Measurements from ENCODE around the gene SMAD9.
A peak's percentile ranks its signal among the peaks of the same experiment; 100 is the strongest.

SMAD9 gene

DNA sequence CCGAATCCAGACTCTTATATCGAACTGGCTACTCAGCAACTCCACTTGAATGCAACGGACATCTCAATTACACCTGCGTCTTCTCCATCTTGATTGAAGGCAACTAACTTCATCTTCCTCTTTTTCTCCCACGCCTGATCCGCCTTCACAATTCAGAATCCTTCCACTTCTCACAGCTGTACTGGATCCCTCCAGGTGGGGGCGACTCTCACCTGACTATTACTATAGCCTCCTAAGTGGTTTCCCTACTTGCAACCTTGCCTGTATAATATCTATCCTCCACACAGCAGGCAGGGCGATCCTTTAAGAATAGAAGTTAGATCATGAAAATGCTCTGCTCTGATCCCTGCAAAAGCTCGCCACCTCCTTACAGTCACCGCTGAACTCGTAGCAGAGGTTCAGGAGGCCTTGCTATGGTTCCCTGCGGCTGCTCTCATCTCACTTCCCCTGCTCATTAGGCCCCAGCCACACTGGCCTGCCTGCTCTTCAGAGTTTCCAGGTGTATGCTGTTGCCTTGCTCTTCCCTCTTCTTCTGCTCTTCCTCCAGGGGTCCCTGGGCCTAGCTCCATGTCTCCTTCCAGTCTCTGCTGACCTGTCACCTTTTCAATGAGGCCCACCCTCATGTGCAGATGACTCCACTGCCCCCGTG, 69.1 kb downstream of the SMAD9 start:
- no peak overlapping the region for H3K27ac ChIP-seq
- no peak for TF ChIP-seq ZFX (IDR thresholded peaks at IDR 0.05)
- TF ChIP-seq, protein P1, sequence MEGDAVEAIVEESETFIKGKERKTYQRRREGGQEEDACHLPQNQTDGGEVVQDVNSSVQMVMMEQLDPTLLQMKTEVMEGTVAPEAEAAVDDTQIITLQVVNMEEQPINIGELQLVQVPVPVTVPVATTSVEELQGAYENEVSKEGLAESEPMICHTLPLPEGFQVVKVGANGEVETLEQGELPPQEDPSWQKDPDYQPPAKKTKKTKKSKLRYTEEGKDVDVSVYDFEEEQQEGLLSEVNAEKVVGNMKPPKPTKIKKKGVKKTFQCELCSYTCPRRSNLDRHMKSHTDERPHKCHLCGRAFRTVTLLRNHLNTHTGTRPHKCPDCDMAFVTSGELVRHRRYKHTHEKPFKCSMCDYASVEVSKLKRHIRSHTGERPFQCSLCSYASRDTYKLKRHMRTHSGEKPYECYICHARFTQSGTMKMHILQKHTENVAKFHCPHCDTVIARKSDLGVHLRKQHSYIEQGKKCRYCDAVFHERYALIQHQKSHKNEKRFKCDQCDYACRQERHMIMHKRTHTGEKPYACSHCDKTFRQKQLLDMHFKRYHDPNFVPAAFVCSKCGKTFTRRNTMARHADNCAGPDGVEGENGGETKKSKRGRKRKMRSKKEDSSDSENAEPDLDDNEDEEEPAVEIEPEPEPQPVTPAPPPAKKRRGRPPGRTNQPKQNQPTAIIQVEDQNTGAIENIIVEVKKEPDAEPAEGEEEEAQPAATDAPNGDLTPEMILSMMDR (conservative IDR thresholded peaks at IDR 0.05) = peak; percentile 57

DNA sequence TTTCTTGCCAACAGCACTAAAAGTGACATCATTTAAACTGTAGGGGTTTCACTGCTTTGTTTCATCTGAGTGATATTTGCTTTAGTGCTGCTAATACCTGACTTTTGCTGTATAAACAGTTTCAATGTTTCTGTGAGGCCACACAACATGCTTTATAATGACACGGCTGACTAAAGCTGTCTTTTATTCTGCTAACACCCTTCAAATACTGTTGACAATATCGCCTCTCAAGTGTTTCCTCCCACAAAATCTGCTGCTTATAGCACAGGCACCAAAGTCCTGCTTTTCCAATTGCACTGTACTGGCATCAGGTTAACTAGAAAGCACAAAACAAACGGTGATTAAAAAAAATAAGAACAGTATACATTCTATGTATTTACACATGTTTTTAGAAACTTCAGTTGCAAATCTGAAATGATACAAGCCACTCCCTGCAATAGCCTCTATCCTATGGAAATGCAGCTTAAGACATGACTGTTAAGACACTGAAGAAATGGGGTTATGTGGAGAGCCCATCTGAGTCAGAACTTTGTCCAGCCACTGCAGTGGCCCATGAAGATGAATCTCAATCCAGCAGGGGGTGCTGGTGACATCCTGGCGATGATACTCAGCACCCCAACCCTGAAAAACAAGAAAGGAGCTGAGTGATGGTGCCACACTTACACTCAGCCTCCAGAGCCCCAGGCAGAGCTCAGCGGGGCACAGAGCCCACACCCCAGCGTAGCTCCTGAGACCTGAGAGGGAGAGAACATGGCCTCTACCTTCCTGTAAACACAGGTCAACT, 71.6 kb downstream of the SMAD9 start:
- no peak overlapping the region for H3K27ac ChIP-seq

DNA sequence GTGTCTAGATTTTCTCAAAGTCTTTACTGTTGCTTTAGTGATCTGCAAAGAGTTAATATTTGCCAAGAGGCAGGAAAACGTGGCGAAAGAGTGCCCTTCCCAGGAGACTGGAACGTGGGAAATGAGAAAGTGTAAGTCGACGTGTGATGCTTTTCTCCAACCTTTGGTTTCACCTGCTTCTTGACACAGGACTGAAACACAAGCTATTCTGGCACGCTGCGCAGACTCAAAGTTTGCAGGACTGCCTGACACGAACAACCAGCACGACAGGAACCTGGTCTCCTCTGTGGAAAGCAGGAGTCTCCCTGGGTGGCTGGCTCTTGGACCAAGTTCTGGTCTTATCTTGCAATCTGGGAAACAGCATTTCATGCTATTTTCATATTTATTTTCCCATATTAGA, 72.4 kb downstream of the SMAD9 start:
- H3K27ac ChIP-seq = no peak overlapping the region
- TF ChIP-seq ZFX (IDR thresholded peaks at IDR 0.05) = no peak
- TF ChIP-seq, protein P1 (conservative IDR thresholded peaks at IDR 0.05) = no peak

More for the DNA sequence above, 71.6 kb downstream of the SMAD9 start:
- TF ChIP-seq ZFX (IDR thresholded peaks at IDR 0.05) = no peak
- TF ChIP-seq, protein P1 (conservative IDR thresholded peaks at IDR 0.05) = peak; percentile 43

DNA sequence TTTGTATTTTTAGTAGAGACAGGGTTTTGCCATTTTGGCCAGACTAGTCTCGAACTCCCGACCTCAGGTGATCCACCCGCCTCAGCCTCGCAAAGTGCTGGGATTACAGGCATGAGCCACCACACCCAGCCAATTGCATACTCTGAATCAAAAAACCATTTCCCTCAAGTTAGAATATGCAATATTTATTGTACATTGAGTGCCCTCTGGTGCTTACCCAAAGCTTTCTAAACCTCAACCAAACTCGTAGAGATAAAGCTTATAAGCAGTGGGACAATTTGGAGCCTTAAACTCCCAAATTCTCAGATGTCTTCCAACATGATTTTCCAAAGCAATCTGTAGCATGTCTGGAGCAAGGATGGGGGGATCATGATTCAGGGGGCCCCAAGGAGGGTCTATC, 78.6 kb downstream of the SMAD9 start:
- no peak for TF ChIP-seq ZFX (IDR thresholded peaks at IDR 0.05)
- TF ChIP-seq, protein P1 (conservative IDR thresholded peaks at IDR 0.05) = no peak
- no peak overlapping the region for H3K27ac ChIP-seq

DNA sequence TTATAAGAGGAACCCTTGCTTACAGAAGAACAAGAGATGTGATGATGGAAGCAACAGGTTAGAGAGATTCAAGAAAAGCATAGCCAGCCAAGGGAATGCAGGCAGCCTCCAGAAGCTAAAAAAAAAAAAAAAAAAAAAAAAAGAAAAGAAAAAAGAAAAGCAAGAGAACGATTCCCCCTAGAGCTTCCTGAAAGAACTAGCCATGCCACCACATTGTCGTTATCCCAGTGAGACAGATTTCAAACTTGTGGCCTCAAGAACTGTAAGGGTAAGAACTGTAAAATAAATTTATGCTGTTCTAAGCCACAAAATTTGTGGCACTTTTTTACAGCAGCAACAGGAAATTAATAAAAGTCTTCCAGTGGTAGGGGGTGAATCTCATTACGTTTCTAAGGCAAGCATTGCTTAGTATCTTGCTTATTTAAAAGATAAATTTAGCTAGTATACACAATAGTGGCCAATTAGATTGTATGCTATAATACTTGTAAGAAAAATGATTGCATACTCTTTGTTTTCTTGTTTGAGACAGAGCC, 79.3 kb downstream of the SMAD9 start:
- no peak overlapping the region for H3K27ac ChIP-seq
- TF ChIP-seq, protein P1 (conservative IDR thresholded peaks at IDR 0.05) = no peak
- no peak for TF ChIP-seq ZFX (IDR thresholded peaks at IDR 0.05)

DNA sequence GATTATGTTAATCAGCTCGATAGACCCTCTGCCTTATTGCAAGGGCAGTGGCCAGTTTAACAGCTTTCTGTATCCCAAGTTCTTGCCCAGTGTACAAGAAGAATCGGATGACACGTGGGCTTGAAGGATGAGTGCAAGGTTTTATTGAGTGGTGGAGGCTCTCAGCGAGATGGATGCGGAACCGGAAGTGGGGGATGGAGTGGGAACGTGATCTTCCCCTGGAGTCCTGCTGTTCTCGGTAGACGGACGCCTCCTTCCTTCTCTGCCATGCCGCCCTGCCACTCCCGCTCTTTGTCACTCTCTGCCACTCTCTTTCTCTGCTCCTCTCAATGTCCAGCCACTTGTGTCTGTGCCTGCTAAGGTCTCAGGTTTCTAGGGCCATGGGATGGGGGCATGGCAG, 80.1 kb downstream of the SMAD9 start:
- no peak for TF ChIP-seq ZFX (IDR thresholded peaks at IDR 0.05)
- TF ChIP-seq, protein P1 (conservative IDR thresholded peaks at IDR 0.05) = no peak

DNA sequence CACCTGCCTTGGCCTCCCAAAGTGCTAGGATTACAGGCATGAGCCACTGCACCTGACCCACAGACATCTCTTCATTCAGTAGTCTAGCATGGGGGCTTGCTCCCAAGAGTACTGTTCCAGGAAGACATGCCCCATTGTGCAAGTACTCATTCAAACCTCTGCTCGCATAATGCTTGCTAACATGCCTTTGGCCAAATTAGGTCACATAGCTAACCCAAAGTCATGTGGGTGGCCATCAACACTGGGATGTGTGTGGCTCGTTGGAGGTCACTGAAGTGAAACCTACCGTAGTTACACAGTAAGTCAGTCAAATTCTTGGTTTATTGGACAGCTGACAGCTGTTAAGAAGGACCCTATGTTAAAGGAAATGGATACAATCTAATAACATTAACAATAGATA, 80.8 kb downstream of the SMAD9 start:
- H3K27ac ChIP-seq = no peak overlapping the region
- no peak for TF ChIP-seq ZFX (IDR thresholded peaks at IDR 0.05)
- TF ChIP-seq, protein P1 (conservative IDR thresholded peaks at IDR 0.05) = no peak

More for the DNA sequence above, 80.1 kb downstream of the SMAD9 start:
- no peak overlapping the region for H3K27ac ChIP-seq

Data from C4-2B (cell line).